ENCODE results near the gene ZNF267.
"Not testable (repeated sequence)": the region's sequence is repeated elsewhere in the genome, so short reads cannot be mapped to it uniquely, and the experiment has no call there.

ZNF267 gene

GRCh38 chr16:31874366-31875111 lies 932 bp downstream of the ZNF267 start:
- no peak for TF ChIP-seq ZNF274 (IDR thresholded peaks at IDR 0.05; ENCODE audit: low read depth, low read length)
- H3K4me3 ChIP-seq (ENCODE audit: low read length), result peak overlapping the region; percentile 87

GRCh38 chr16:31875112-31875803 lies 1.7 kb downstream of the ZNF267 start:
- TF ChIP-seq ZNF274 (IDR thresholded peaks at IDR 0.05; ENCODE audit: low read depth, low read length), result no peak

GRCh38 chr16:31875928-31876547 lies 2.4 kb downstream of the ZNF267 start:
- no peak for TF ChIP-seq ZNF274 (IDR thresholded peaks at IDR 0.05; ENCODE audit: low read depth, low read length)
- H3K4me3 ChIP-seq (ENCODE audit: low read length), result peak overlapping the region; percentile 87

More at GRCh38 chr16:31875112-31875803, 1.7 kb downstream of the ZNF267 start:
- H3K4me3 ChIP-seq (ENCODE audit: low read length), result peak overlapping the region; percentile 87

- H3K4me3 ChIP-seq (ENCODE audit: low read length), result peak overlapping the region; percentile 87
Observed at GRCh38 chr16:31876951-31877828, 3.6 kb downstream of the ZNF267 start.

GRCh38 chr16:31877876-31878642 lies 4.5 kb downstream of the ZNF267 start:
- no peak for TF ChIP-seq ZNF274 (IDR thresholded peaks at IDR 0.05; ENCODE audit: low read depth, low read length)
- H3K4me3 ChIP-seq (ENCODE audit: low read length), result peak overlapping the region; percentile 15; the same call in 1 of the 2 replicates

More at GRCh38 chr16:31876951-31877828, 3.6 kb downstream of the ZNF267 start:
- TF ChIP-seq ZNF274 (IDR thresholded peaks at IDR 0.05; ENCODE audit: low read depth, low read length), result no peak

- no peak for TF ChIP-seq ZNF274 (IDR thresholded peaks at IDR 0.05; ENCODE audit: low read depth, low read length)
- no peak overlapping the region; the same call in 1 of the 2 replicates for H3K4me3 ChIP-seq (ENCODE audit: low read length)
Observed at GRCh38 chr16:31879937-31880321, 6.3 kb downstream of the ZNF267 start.

- H3K4me3 ChIP-seq (ENCODE audit: low read length), result no peak overlapping the region; the same call in 1 of the 2 replicates
- TF ChIP-seq ZNF274 (IDR thresholded peaks at IDR 0.05; ENCODE audit: low read depth, low read length), result no peak
Observed at GRCh38 chr16:31880322-31880979, 6.8 kb downstream of the ZNF267 start.

- no peak for TF ChIP-seq ZNF274 (IDR thresholded peaks at IDR 0.05; ENCODE audit: low read depth, low read length)
- H3K4me3 ChIP-seq (ENCODE audit: low read length), result no peak overlapping the region
Observed at GRCh38 chr16:31886227-31886626, 12.6 kb downstream of the ZNF267 start.

- TF ChIP-seq ZNF274 (IDR thresholded peaks at IDR 0.05; ENCODE audit: low read depth, low read length), result no peak
Observed at GRCh38 chr16:31888735-31889134, 15.1 kb downstream of the ZNF267 start.

GRCh38 chr16:31892111-31892510 lies 18.5 kb downstream of the ZNF267 start:
- H3K4me3 ChIP-seq (ENCODE audit: low read length), result not testable (repeated sequence)

More at GRCh38 chr16:31888735-31889134, 15.1 kb downstream of the ZNF267 start:
- H3K4me3 ChIP-seq (ENCODE audit: low read length), result no peak overlapping the region

- TF ChIP-seq ZNF274 (IDR thresholded peaks at IDR 0.05; ENCODE audit: low read depth, low read length), result no peak
- no peak overlapping the region for H3K4me3 ChIP-seq (ENCODE audit: low read length)
Observed at GRCh38 chr16:31893824-31894223, 20.2 kb downstream of the ZNF267 start.

- TF ChIP-seq ZNF274 (IDR thresholded peaks at IDR 0.05; ENCODE audit: low read depth, low read length), result no peak
- H3K4me3 ChIP-seq (ENCODE audit: low read length), result no peak overlapping the region
Observed at GRCh38 chr16:31897283-31897682, 23.7 kb downstream of the ZNF267 start.

- no peak for TF ChIP-seq ZNF274 (IDR thresholded peaks at IDR 0.05; ENCODE audit: low read depth, low read length)
- no peak overlapping the region for H3K4me3 ChIP-seq (ENCODE audit: low read length)
Observed at GRCh38 chr16:31899505-31899904, 25.9 kb downstream of the ZNF267 start.

- H3K4me3 ChIP-seq (ENCODE audit: low read length), result not testable (repeated sequence)
Observed at GRCh38 chr16:31904571-31904970, 31.0 kb downstream of the ZNF267 start.
